Panc1 (cell line): ENCODE results near the gene ERMP1. TPM values are rescaled to one million over a fixed set of nuclear protein-coding genes. Genes with fewer than 3 reads are reported as not detected.

Source experiments
- ATAC-seq: fragments of 200-7000 bp; cut with Tn5 transposase; 2 replicates; pipeline ENCODE4 v1.9.1; 2020; ENCODE audit warnings: mild to moderate bottlenecking, moderate library complexity
- BruUV-seq: library from RNA; stranded (reverse); fragments of 400-500 nt; replicated peaks from 2 replicates; lab custom pipeline; 2021; lab: Mats Ljungman, UMichigan
- CTCF ChIA-PET: fragments of 300-600 bp; sonication (Branson Sonifier 250); formaldehyde crosslinking; loops from one replicate; lab custom pipeline; 2022; ENCODE audit warnings: antibody characterized with exemption; lab: Charles Lee
- POLR2A ChIA-PET: fragments of 300-600 bp; sonication (Branson Sonifier 250); formaldehyde crosslinking; loops from one replicate; lab custom pipeline; 2022; ENCODE audit warnings: antibody characterized with exemption; lab: Charles Lee
- DNase-seq: peaks from one replicate; pipeline ENCODE4 v3.0.0-alpha.2; 2010; ENCODE audit warnings: low read depth, low spot score
- H3K27ac ChIP-seq: 2 replicates; pipeline ENCODE4 v1.5.1; 2011; ENCODE audit warnings: mild to moderate bottlenecking, low read length, inconsistent platforms
- H3K27me3 ChIP-seq: fragments of 200-500 bp; sonication (Bioruptor generic); 2 replicates; pipeline ENCODE4 v1.6.0; 2014; ENCODE audit warnings: low read length, inconsistent platforms; ENCODE audit not compliant: control insufficient read depth, insufficient read depth
- H3K36me3 ChIP-seq: fragments of 200-500 bp; sonication (Bioruptor generic); 2 replicates; pipeline ENCODE4 v1.5.1; 2014; ENCODE audit warnings: inconsistent platforms, mild to moderate bottlenecking, low read length, moderate library complexity; ENCODE audit not compliant: control insufficient read depth, insufficient read depth
- H3K4me1 ChIP-seq: 2 replicates; pipeline ENCODE4 v1.5.1; 2011; ENCODE audit warnings: inconsistent platforms, mild to moderate bottlenecking, low read length, moderate library complexity; ENCODE audit not compliant: control insufficient read depth, insufficient read depth
- H3K4me3 ChIP-seq, 2 experiments: 2 replicates each; pipeline ENCODE4 v1.5.1; 2011 to 2012; ENCODE audit warnings: low read depth in 2 of 2, low read length in 2 of 2, mild to moderate bottlenecking in 2 of 2, inconsistent platforms in 1 of 2, moderate library complexity in 1 of 2
- H3K9me3 ChIP-seq: fragments of 200-500 bp; sonication (Bioruptor generic); 2 replicates; pipeline ENCODE4 v1.5.1; 2014; ENCODE audit warnings: low read depth, mild to moderate bottlenecking, inconsistent platforms, low read length, moderate library complexity; ENCODE audit not compliant: control insufficient read depth, insufficient read depth
- POLR2AphosphoS5 ChIP-seq: IDR thresholded peaks from 2 replicates; pipeline ENCODE4 v1.6.1; 2012; ENCODE audit warnings: mild to moderate bottlenecking, low read depth, low read length, moderate library complexity
- SIN3A ChIP-seq: IDR thresholded peaks from 2 replicates; pipeline ENCODE4 v1.6.1; 2012; ENCODE audit warnings: low read depth, mild to moderate bottlenecking, low read length, moderate library complexity, borderline replicate concordance; ENCODE audit not compliant: insufficient read depth
- TCF7L2 ChIP-seq: IDR thresholded peaks from 2 replicates; pipeline ENCODE4 v1.6.1; 2011; ENCODE audit warnings: mild to moderate bottlenecking, low read depth, low read length, inconsistent platforms
- in situ Hi-C: cut with HindIII; loops from 2 replicates; pipeline ENCODE4 v1.10.0; 2016; ENCODE audit warnings: low sequenced_read_pairs, low pct_unique_long_range_greater_than_20kb
- intact Hi-C: fragments of 100-400 bp; cut with micrococcal nuclease; formaldehyde crosslinking; loops from one replicate; pipeline ENCODE4 v1.10.0; 2022; ENCODE audit not compliant: unreplicated experiment
- total RNA-seq: library from RNA; stranded (reverse); gene quantifications from one replicate; pipeline ENCODE4 v1.2.1, GENCODE V29; 2021; ENCODE audit not compliant: unreplicated experiment
- TF ChIP-seq, protein P1 (sequence below): fragments of 450-650 bp; IDR thresholded peaks from 2 replicates; pipeline ENCODE4 v1.5.1; 2017; ENCODE audit warnings: mild to moderate bottlenecking
- TF ChIP-seq, protein P2 (sequence below), 2 experiments: IDR thresholded peaks; 2 replicates each; pipeline ENCODE4 v1.6.1; 2011 to 2012; ENCODE audit warnings: low read depth in 2 of 2, control low read depth in 1 of 2, low read length in 1 of 2, mild to moderate bottlenecking in 1 of 2, moderate library complexity in 1 of 2; ENCODE audit not compliant: insufficient read depth in 1 of 2

The ERMP1 gene
- total RNA-seq, 1 experiment from 2014 or later: 38.4 TPM

DNA sequence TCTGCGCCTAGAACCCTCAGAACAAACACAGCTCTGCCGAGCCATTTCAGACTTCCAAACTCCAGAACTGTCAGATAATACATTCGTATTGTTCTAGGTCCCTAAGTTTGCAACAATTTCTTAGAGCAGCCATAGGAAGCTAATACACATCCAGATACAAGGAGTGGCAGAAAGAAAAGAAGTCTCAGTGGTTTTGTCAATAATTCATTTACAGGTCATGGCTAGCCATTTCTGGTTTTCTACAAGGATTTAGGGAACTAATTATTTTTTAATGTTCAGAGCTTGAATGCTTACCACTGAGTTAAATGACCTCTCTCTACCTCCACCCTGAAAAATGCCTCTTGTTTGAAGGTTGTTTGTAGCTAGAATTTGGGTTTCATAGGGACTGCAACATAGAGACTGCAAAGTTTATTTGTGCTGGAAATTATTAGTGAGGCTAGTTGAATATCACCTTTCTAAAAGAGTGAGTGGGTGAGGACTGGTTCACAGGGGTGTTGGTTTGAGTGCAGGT lies 15.5 kb upstream of the ERMP1 start:
- in situ Hi-C loops (no loop called here), intact Hi-C loops (no loop called here)
- Histone ChIP-seq H3K27ac (no peak overlapping the region), H3K9me3 (no peaks in the 10 kb centered on the region), H3K4me3 (no peak overlapping the region), H3K27me3 (no peaks in the 10 kb centered on the region), H3K4me1 (no peaks in the 10 kb centered on the region), H3K36me3 (no peaks in the 10 kb centered on the region)
- CTCF ChIA-PET: no interaction called here
- DNase-seq: no peak
- no peak for ATAC-seq
- BruUV-seq: no TSS peak
- POLR2A ChIA-PET: no interaction called here
- TF ChIP-seq TCF7L2 (no peak), POLR2AphosphoS5 (no peak), SIN3A (no peak)
- TF ChIP-seq, protein P1, sequence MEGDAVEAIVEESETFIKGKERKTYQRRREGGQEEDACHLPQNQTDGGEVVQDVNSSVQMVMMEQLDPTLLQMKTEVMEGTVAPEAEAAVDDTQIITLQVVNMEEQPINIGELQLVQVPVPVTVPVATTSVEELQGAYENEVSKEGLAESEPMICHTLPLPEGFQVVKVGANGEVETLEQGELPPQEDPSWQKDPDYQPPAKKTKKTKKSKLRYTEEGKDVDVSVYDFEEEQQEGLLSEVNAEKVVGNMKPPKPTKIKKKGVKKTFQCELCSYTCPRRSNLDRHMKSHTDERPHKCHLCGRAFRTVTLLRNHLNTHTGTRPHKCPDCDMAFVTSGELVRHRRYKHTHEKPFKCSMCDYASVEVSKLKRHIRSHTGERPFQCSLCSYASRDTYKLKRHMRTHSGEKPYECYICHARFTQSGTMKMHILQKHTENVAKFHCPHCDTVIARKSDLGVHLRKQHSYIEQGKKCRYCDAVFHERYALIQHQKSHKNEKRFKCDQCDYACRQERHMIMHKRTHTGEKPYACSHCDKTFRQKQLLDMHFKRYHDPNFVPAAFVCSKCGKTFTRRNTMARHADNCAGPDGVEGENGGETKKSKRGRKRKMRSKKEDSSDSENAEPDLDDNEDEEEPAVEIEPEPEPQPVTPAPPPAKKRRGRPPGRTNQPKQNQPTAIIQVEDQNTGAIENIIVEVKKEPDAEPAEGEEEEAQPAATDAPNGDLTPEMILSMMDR: no peak
- TF ChIP-seq, protein P2, sequence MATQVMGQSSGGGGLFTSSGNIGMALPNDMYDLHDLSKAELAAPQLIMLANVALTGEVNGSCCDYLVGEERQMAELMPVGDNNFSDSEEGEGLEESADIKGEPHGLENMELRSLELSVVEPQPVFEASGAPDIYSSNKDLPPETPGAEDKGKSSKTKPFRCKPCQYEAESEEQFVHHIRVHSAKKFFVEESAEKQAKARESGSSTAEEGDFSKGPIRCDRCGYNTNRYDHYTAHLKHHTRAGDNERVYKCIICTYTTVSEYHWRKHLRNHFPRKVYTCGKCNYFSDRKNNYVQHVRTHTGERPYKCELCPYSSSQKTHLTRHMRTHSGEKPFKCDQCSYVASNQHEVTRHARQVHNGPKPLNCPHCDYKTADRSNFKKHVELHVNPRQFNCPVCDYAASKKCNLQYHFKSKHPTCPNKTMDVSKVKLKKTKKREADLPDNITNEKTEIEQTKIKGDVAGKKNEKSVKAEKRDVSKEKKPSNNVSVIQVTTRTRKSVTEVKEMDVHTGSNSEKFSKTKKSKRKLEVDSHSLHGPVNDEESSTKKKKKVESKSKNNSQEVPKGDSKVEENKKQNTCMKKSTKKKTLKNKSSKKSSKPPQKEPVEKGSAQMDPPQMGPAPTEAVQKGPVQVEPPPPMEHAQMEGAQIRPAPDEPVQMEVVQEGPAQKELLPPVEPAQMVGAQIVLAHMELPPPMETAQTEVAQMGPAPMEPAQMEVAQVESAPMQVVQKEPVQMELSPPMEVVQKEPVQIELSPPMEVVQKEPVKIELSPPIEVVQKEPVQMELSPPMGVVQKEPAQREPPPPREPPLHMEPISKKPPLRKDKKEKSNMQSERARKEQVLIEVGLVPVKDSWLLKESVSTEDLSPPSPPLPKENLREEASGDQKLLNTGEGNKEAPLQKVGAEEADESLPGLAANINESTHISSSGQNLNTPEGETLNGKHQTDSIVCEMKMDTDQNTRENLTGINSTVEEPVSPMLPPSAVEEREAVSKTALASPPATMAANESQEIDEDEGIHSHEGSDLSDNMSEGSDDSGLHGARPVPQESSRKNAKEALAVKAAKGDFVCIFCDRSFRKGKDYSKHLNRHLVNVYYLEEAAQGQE (IDR thresholded peaks at IDR 0.05; ENCODE audit: insufficient read depth in 1 of 2, low read depth in 2 of 2, low read length in 1 of 2): no peak

DNA sequence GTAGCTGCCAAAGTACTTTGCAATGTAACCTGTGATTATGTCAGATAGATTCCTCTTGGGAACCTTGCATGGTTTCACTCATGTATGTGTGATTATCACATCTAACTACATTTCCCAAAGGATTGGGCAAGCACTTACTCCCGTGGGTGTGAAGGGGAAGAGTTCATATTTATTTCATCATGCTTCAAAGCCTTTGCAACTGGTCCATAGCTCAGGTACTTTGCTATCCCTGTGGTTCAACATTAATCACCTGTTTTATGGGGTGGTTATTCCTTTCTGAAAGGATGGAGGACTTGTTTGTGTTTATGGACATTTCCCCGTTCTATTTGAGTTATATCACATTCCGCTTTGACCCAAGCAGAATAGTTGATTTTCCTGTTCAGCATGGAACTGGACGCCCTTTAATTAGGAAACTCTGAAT lies 13.6 kb upstream of the ERMP1 start:
- Histone ChIP-seq H3K36me3 (no peaks in the 10 kb centered on the region), H3K27me3 (no peaks in the 10 kb centered on the region), H3K4me3 (no peak overlapping the region), H3K9me3 (no peaks in the 10 kb centered on the region), H3K4me1 (no peaks in the 10 kb centered on the region), H3K27ac (no peak overlapping the region)
- no TSS peak for BruUV-seq
- intact Hi-C loops: no loop called here
- in situ Hi-C loops: no loop called here
- POLR2A ChIA-PET: no interaction called here
- DNase-seq (no peak), ATAC-seq (no peak)
- CTCF ChIA-PET: no interaction called here
- TF ChIP-seq, protein P1: no peak
- TF ChIP-seq SIN3A: no peak
- TF ChIP-seq, protein P2 (IDR thresholded peaks at IDR 0.05; ENCODE audit: insufficient read depth in 1 of 2, low read depth in 2 of 2, low read length in 1 of 2): no peak
- TF ChIP-seq POLR2AphosphoS5: no peak
- TF ChIP-seq TCF7L2: no peak
